ENCODE measurements around the gene SLC38A10.

GRCh38 chr17:81264640-81265039 lies 30.5 kb downstream of the SLC38A10 start:
- no peak for TF ChIP-seq CTCF (IDR thresholded peaks at IDR 0.05)
- no peak for TF ChIP-seq POLR2AphosphoS5 (IDR thresholded peaks at IDR 0.05; ENCODE audit: insufficient read depth in 1 of 2, low read depth in 1 of 2)
